ENCODE results near the gene PHF20.

- no peak for TF ChIP-seq AFF4 (CRISPR knock-in tag; IDR thresholded peaks at IDR 0.05; ENCODE audit: borderline replicate concordance)
- TF ChIP-seq FOXJ3 (CRISPR knock-in tag; IDR thresholded peaks at IDR 0.05; ENCODE audit: borderline replicate concordance) = no peak
- no peak for TF ChIP-seq ATF3 (CRISPR knock-in tag; conservative IDR thresholded peaks at IDR 0.05)
- TF ChIP-seq CTCF (IDR thresholded peaks at IDR 0.05) = no peak
- no peak for TF ChIP-seq KAT7 (CRISPR knock-in tag; IDR thresholded peaks at IDR 0.05; ENCODE audit: borderline replicate concordance)
- TF ChIP-seq HMGXB4 (CRISPR knock-in tag; IDR thresholded peaks at IDR 0.05) = no peak
- TF ChIP-seq MAX (CRISPR knock-in tag; IDR thresholded peaks at IDR 0.05) = no peak
- TF ChIP-seq JUN (CRISPR knock-in tag; IDR thresholded peaks at IDR 0.05) = no peak
- TF ChIP-seq ESRRA (CRISPR knock-in tag; IDR thresholded peaks at IDR 0.05; ENCODE audit: borderline replicate concordance) = no peak
- TF ChIP-seq TCF7 (CRISPR knock-in tag; IDR thresholded peaks at IDR 0.05; ENCODE audit: low read depth) = no peak
These were observed 115.7 kb downstream of the PHF20 start for GRCh38 chr20:35887393-35888064.
